GM23338 (cell line): ENCODE results near the gene CYP19A1. TPM values are rescaled to one million over a fixed set of nuclear protein-coding genes. Genes with fewer than 3 reads are reported as not detected.

Experiments used
- ATAC-seq: fragments of 200-7000 bp; cut with Tn5 transposase; 3 replicates; pipeline ENCODE4 v1.9.1; 2020
- DNase-seq: peaks from one replicate; pipeline ENCODE4 v3.0.0-alpha.2; 2015; ENCODE audit warnings: low spot score
- H2AFZ ChIP-seq: fragments of 200-600 bp; sonication (generic); 2 replicates; pipeline ENCODE4 v1.8.0; 2016; ENCODE audit warnings: antibody characterized with exemption, mild to moderate bottlenecking, moderate library complexity
- H3F3A ChIP-seq: fragments of 200-600 bp; sonication (generic); replicated peaks from 2 replicates; pipeline ENCODE4 v1.8.0; 2017; ENCODE audit warnings: antibody characterized with exemption, mixed run types, low read depth
- H3K27ac ChIP-seq: fragments of 200-600 bp; sonication (generic); 2 replicates; pipeline ENCODE4 v1.6.1; 2016; ENCODE audit warnings: low read depth
- H3K27me3 ChIP-seq: fragments of 200-600 bp; sonication (generic); 2 replicates; pipeline ENCODE4 v1.8.0; 2016; ENCODE audit warnings: mild to moderate bottlenecking, mixed run types, moderate library complexity; ENCODE audit not compliant: insufficient read depth
- H3K36me3 ChIP-seq: fragments of 200-600 bp; sonication (generic); 2 replicates; pipeline ENCODE4 v1.8.0; 2016; ENCODE audit warnings: mild to moderate bottlenecking; ENCODE audit not compliant: insufficient read depth
- H3K4me1 ChIP-seq: fragments of 200-600 bp; sonication (generic); 2 replicates; pipeline ENCODE4 v1.8.0; 2016; ENCODE audit warnings: mild to moderate bottlenecking, moderate library complexity; ENCODE audit not compliant: insufficient read depth
- H3K4me2 ChIP-seq: fragments of 200-600 bp; sonication (generic); 2 replicates; pipeline ENCODE4 v1.7.1; 2017; ENCODE audit warnings: mixed run types
- H3K4me3 ChIP-seq: fragments of 200-600 bp; sonication (generic); 2 replicates; pipeline ENCODE4 v1.6.1; 2016; ENCODE audit warnings: mixed run types
- H3K79me2 ChIP-seq: fragments of 200-600 bp; sonication (generic); replicated peaks from 2 replicates; pipeline ENCODE4 v1.8.0; 2017; ENCODE audit warnings: mild to moderate bottlenecking; ENCODE audit not compliant: insufficient read depth
- H3K9me2 ChIP-seq: fragments of 200-600 bp; sonication (generic); 2 replicates; pipeline ENCODE4 v1.8.0; 2017; ENCODE audit not compliant: insufficient read depth
- H4K20me1 ChIP-seq: fragments of 200-600 bp; sonication (generic); replicated peaks from 2 replicates; pipeline ENCODE4 v1.8.0; 2017; ENCODE audit warnings: mild to moderate bottlenecking; ENCODE audit not compliant: insufficient read depth
- H3K27ac Mint-ChIP-seq: 2 replicates; pipeline ENCODE4 v1.8.0; 2020; ENCODE audit warnings: inconsistent platforms, mild to moderate bottlenecking, moderate library complexity, mixed read lengths
- H3K27me3 Mint-ChIP-seq: 3 replicates; pipeline ENCODE4 v1.8.0; 2022; ENCODE audit warnings: low read depth, mild to moderate bottlenecking, moderate library complexity, mixed read lengths, inconsistent platforms; ENCODE audit not compliant: insufficient read depth, poor library complexity
- H3K36me3 Mint-ChIP-seq: 3 replicates; pipeline ENCODE4 v1.8.0; 2021; ENCODE audit warnings: low read depth, mild to moderate bottlenecking, inconsistent platforms, moderate library complexity, mixed read lengths
- H3K4me1 Mint-ChIP-seq: 3 replicates; pipeline ENCODE4 v1.8.0; 2020; ENCODE audit warnings: mild to moderate bottlenecking, inconsistent platforms, mixed read lengths
- H3K4me3 Mint-ChIP-seq: 3 replicates; pipeline ENCODE4 v1.8.0; 2021; ENCODE audit warnings: moderate library complexity, mild to moderate bottlenecking, inconsistent platforms, mixed read lengths
- H3K9me3 Mint-ChIP-seq: 3 replicates; pipeline ENCODE4 v1.8.0; 2020; ENCODE audit warnings: moderate library complexity, mild to moderate bottlenecking, inconsistent platforms, mixed read lengths
- CREB1 ChIP-seq: fragments of 250-450 bp; sonication (Bioruptor Pico); IDR thresholded peaks from 2 replicates; pipeline ENCODE4 v1.5.0; 2020; ENCODE audit warnings: low read depth, mild to moderate bottlenecking, moderate library complexity
- EZH2 ChIP-seq: fragments of 200-600 bp; sonication (generic); IDR thresholded peaks from one replicate; pipeline ENCODE4 v1.8.0; 2017; ENCODE audit warnings: antibody characterized with exemption, mild to moderate bottlenecking, low read depth; ENCODE audit not compliant: unreplicated experiment
- EZH2phosphoT487 ChIP-seq: fragments of 200-600 bp; sonication (generic); IDR thresholded peaks from one replicate; pipeline ENCODE4 v1.8.1; 2018; ENCODE audit warnings: antibody characterized with exemption; ENCODE audit not compliant: unreplicated experiment
- JUNB ChIP-seq: IDR thresholded peaks from one replicate; pipeline ENCODE4 v1.6.1; 2016; ENCODE audit warnings: antibody characterized with exemption; ENCODE audit not compliant: unreplicated experiment
- NANOG ChIP-seq: IDR thresholded peaks from 2 replicates; pipeline ENCODE4 v1.6.1; 2016; ENCODE audit warnings: antibody characterized with exemption, borderline replicate concordance
- POLR2AphosphoS5 ChIP-seq: IDR thresholded peaks from 2 replicates; pipeline ENCODE4 v1.6.1; 2016; ENCODE audit warnings: antibody characterized with exemption, low read depth
- REST ChIP-seq: IDR thresholded peaks from one replicate; pipeline ENCODE4 v1.6.1; 2018; ENCODE audit warnings: antibody characterized with exemption; ENCODE audit not compliant: unreplicated experiment
- STAT1 ChIP-seq: IDR thresholded peaks from one replicate; pipeline ENCODE4 v1.6.1; 2016; ENCODE audit warnings: antibody characterized with exemption; ENCODE audit not compliant: unreplicated experiment
- ZNF114 ChIP-seq: fragments of 250-450 bp; sonication (Bioruptor Pico); IDR thresholded peaks from 2 replicates; pipeline ENCODE4 v1.5.0; 2020; ENCODE audit warnings: mild to moderate bottlenecking, moderate library complexity
- ZNF331 ChIP-seq: fragments of 250-450 bp; sonication (Bioruptor Pico); IDR thresholded peaks from 2 replicates; pipeline ENCODE4 v1.5.0; 2020; ENCODE audit warnings: low read depth, mild to moderate bottlenecking, moderate library complexity
- ZNF462 ChIP-seq: fragments of 250-450 bp; sonication (Bioruptor Pico); IDR thresholded peaks from 2 replicates; pipeline ENCODE4 v1.5.0; 2020; ENCODE audit warnings: mild to moderate bottlenecking, moderate library complexity
- polyA plus RNA-seq: library from polyadenylated mRNA; unstranded; fragments of >200 nt; fragmentation: Nextera tagmentation; extraction: Ambion mirVana; gene quantifications from 2 replicates; pipeline ENCODE4 v1.2.1, GENCODE V29; 2016
- total RNA-seq: library from RNA; depleted of rRNA; stranded (reverse); fragments of >200 nt; shearing (Covaris generic); gene quantifications from 2 replicates; pipeline ENCODE4 v1.2.3, GENCODE V29; 2014
- TF ChIP-seq, protein P1 (sequence below), 2 experiments: fragments of 200-600 bp in 1 of 2; sonication (generic) in 1 of 2; conservative IDR thresholded peaks; 2 replicates each; pipeline versions ENCODE4 v1.5.1 to v1.6.1; 2016 to 2017; ENCODE audit warnings: antibody characterized with exemption in 2 of 2, low read depth in 2 of 2, mild to moderate bottlenecking in 2 of 2, moderate library complexity in 1 of 2
- TF ChIP-seq, protein P2 (sequence below): IDR thresholded peaks from 2 replicates; pipeline ENCODE4 v1.6.1; 2016; ENCODE audit warnings: antibody characterized with exemption

The CYP19A1 gene
- total and polyA plus RNA-seq, 2 experiments from 2014 or later = 0.42 TPM; not detected in 1

- peaks cover 7% of the 10 kb centered on the region for H3K27me3 ChIP-seq
- H3K9me2 ChIP-seq = peaks cover 1% of the 10 kb centered on the region
- Mint-ChIP-seq H3K36me3 (no peaks in the 10 kb centered on the region), H3K27me3 (peaks cover 5% of the 10 kb centered on the region), H3K9me3 (no peaks in the 10 kb centered on the region; the same call in 2 of the 3 replicates), H3K4me1 (no peaks in the 10 kb centered on the region), H3K4me3 (no peak overlapping the region), H3K27ac (no peak overlapping the region)
- H3K27ac ChIP-seq = no peak overlapping the region
- no peaks in the 10 kb centered on the region for H4K20me1 ChIP-seq
- TF ChIP-seq, protein P1, sequence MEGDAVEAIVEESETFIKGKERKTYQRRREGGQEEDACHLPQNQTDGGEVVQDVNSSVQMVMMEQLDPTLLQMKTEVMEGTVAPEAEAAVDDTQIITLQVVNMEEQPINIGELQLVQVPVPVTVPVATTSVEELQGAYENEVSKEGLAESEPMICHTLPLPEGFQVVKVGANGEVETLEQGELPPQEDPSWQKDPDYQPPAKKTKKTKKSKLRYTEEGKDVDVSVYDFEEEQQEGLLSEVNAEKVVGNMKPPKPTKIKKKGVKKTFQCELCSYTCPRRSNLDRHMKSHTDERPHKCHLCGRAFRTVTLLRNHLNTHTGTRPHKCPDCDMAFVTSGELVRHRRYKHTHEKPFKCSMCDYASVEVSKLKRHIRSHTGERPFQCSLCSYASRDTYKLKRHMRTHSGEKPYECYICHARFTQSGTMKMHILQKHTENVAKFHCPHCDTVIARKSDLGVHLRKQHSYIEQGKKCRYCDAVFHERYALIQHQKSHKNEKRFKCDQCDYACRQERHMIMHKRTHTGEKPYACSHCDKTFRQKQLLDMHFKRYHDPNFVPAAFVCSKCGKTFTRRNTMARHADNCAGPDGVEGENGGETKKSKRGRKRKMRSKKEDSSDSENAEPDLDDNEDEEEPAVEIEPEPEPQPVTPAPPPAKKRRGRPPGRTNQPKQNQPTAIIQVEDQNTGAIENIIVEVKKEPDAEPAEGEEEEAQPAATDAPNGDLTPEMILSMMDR (conservative IDR thresholded peaks at IDR 0.05; ENCODE audit: low read depth in 2 of 2) = no peak
- TF ChIP-seq, protein P2, sequence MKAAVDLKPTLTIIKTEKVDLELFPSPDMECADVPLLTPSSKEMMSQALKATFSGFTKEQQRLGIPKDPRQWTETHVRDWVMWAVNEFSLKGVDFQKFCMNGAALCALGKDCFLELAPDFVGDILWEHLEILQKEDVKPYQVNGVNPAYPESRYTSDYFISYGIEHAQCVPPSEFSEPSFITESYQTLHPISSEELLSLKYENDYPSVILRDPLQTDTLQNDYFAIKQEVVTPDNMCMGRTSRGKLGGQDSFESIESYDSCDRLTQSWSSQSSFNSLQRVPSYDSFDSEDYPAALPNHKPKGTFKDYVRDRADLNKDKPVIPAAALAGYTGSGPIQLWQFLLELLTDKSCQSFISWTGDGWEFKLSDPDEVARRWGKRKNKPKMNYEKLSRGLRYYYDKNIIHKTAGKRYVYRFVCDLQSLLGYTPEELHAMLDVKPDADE = no peak
- no peak for TF ChIP-seq NANOG
- TF ChIP-seq STAT1 = no peak
- TF ChIP-seq ZNF331 (CRISPR knock-in tag) = no peak
- TF ChIP-seq REST = no peak
- TF ChIP-seq JUNB = no peak
- TF ChIP-seq EZH2phosphoT487 = no peak
- no peak for TF ChIP-seq EZH2
- no peak for TF ChIP-seq ZNF462 (CRISPR knock-in tag)
- TF ChIP-seq CREB1 (CRISPR knock-in tag) = no peak
- no peak for TF ChIP-seq POLR2AphosphoS5
- TF ChIP-seq ZNF114 (CRISPR knock-in tag) = no peak
- no peak overlapping the region for H2AFZ ChIP-seq
- no peaks in the 10 kb centered on the region for H3K79me2 ChIP-seq
- no peak for DNase-seq
- no peaks in the 10 kb centered on the region for H3F3A ChIP-seq
- no peak overlapping the region for H3K4me2 ChIP-seq
- no peaks in the 10 kb centered on the region for H3K4me1 ChIP-seq
- H3K36me3 ChIP-seq = no peaks in the 10 kb centered on the region
- H3K4me3 ChIP-seq = no peak overlapping the region
- no peak for ATAC-seq
Observed at GRCh38 chr15:51335087-51335486, 3.3 kb downstream of the CYP19A1 start.
